IMR-90 (cell line): Measurements from ENCODE around the gene CREB3L1. TPM values are rescaled to one million over a fixed set of nuclear protein-coding genes. Genes with fewer than 3 reads are reported as not detected.

Experiments
- ATAC-seq: fragments of 200-7000 bp; cut with Tn5 transposase; 2 replicates; pipeline ENCODE4 v1.9.1; 2020; ENCODE audit warnings: low read depth, mild to moderate bottlenecking, moderate library complexity
- BruUV-seq: library from RNA; stranded (reverse); fragments of 400-500 nt; replicated peaks from 2 replicates; lab custom pipeline; 2021; lab: Mats Ljungman, UMichigan
- CTCF ChIA-PET: fragments of 300-600 bp; formaldehyde crosslinking; extraction: SDS; loops from one replicate; lab custom pipeline; 2021; ENCODE audit warnings: antibody characterized with exemption; lab: Yijun Ruan, JAX
- POLR2A ChIA-PET: fragments of 300-600 bp; sonication (Branson Sonifier 250); formaldehyde crosslinking; loops from one replicate; lab custom pipeline; 2022; ENCODE audit warnings: antibody characterized with exemption; ENCODE audit not compliant: unreplicated experiment; lab: Charles Lee
- DNase-seq: peaks from one replicate; pipeline ENCODE4 v3.0.0; 2013
- H2AFZ ChIP-seq: replicated peaks from 2 replicates; pipeline ENCODE3; 2013; ENCODE audit warnings: low read length, mild to moderate bottlenecking; ENCODE audit not compliant: poor library complexity
- H2AK5ac ChIP-seq: 2 replicates; pipeline ENCODE4 v1.6.1; 2013; ENCODE audit warnings: low read depth, low read length, inconsistent platforms
- H2AK9ac ChIP-seq: replicated peaks from 2 replicates; pipeline ENCODE3; 2013; ENCODE audit warnings: mild to moderate bottlenecking, low read depth, low read length, moderate library complexity; ENCODE audit not compliant: poor library complexity
- H2BK120ac ChIP-seq: 2 replicates; pipeline ENCODE4 v1.6.1; 2013; ENCODE audit warnings: low read depth, low read length, inconsistent platforms
- H2BK15ac ChIP-seq: 3 replicates; pipeline ENCODE4 v1.6.1; 2013; ENCODE audit warnings: low read depth, low read length, inconsistent platforms
- H2BK20ac ChIP-seq: 2 replicates; pipeline ENCODE4 v1.6.1; 2013; ENCODE audit warnings: low read depth, mild to moderate bottlenecking, inconsistent platforms, low read length, moderate library complexity
- H2BK5ac ChIP-seq: 2 replicates; pipeline ENCODE4 v1.6.1; 2013; ENCODE audit warnings: mild to moderate bottlenecking, low read depth, low read length, inconsistent platforms; ENCODE audit not compliant: poor library complexity, severe bottlenecking
- H3K14ac ChIP-seq: replicated peaks from 2 replicates; pipeline ENCODE4 v1.6.1; 2013; ENCODE audit warnings: low read depth, low read length, inconsistent platforms
- H3K18ac ChIP-seq: 2 replicates; pipeline ENCODE4 v1.6.1; 2013; ENCODE audit warnings: low read depth, low read length, control low read depth
- H3K23ac ChIP-seq: 2 replicates; pipeline ENCODE4 v1.6.1; 2013; ENCODE audit warnings: low read depth, low read length, inconsistent platforms
- H3K27ac ChIP-seq: 2 replicates; pipeline ENCODE4 v1.5.1; 2013; ENCODE audit warnings: mild to moderate bottlenecking, control low read depth, low read length; ENCODE audit not compliant: insufficient read depth
- H3K27me3 ChIP-seq: 2 replicates; pipeline ENCODE4 v1.6.1; 2013; ENCODE audit warnings: low read length; ENCODE audit not compliant: control insufficient read depth, insufficient read depth
- H3K36me3 ChIP-seq: 2 replicates; pipeline ENCODE4 v1.6.1; 2013; ENCODE audit warnings: low read length, mixed read lengths; ENCODE audit not compliant: control insufficient read depth, insufficient read depth
- H3K4ac ChIP-seq: 2 replicates; pipeline ENCODE4 v1.6.1; 2013; ENCODE audit warnings: low read depth, low read length, inconsistent platforms
- H3K4me1 ChIP-seq: 2 replicates; pipeline ENCODE4 v1.6.1; 2013; ENCODE audit warnings: low read length, mixed read lengths; ENCODE audit not compliant: control insufficient read depth, insufficient read depth
- H3K4me2 ChIP-seq: 2 replicates; pipeline ENCODE4 v1.6.1; 2013; ENCODE audit warnings: low read depth, mild to moderate bottlenecking, control low read depth, low read length, moderate library complexity
- H3K4me3 ChIP-seq: 2 replicates; pipeline ENCODE4 v1.5.1; 2013; ENCODE audit warnings: low read depth, mild to moderate bottlenecking, control low read depth, low read length, moderate library complexity; ENCODE audit not compliant: insufficient read depth
- H3K56ac ChIP-seq: 2 replicates; pipeline ENCODE4 v1.6.1; 2013; ENCODE audit warnings: low read length, inconsistent platforms; ENCODE audit not compliant: insufficient read depth; ENCODE audit errors: extremely low read depth
- H3K79me1 ChIP-seq, 2 experiments: 2 replicates each; pipeline ENCODE4 v1.6.1; 2013; ENCODE audit warnings: low read length in 2 of 2, inconsistent platforms in 1 of 2, low read depth in 1 of 2
- H3K9ac ChIP-seq: 2 replicates; pipeline ENCODE4 v1.6.1; 2013; ENCODE audit warnings: low read depth, low read length, control low read depth
- H3K9me1 ChIP-seq: 2 replicates; pipeline ENCODE4 v1.6.1; 2013; ENCODE audit warnings: low read length, inconsistent platforms; ENCODE audit not compliant: insufficient read depth
- H3K9me3 ChIP-seq: 2 replicates; pipeline ENCODE4 v1.6.1; 2013; ENCODE audit warnings: low read length; ENCODE audit not compliant: control insufficient read depth, insufficient read depth
- H4K20me1 ChIP-seq: 2 replicates; pipeline ENCODE4 v1.6.1; 2013; ENCODE audit warnings: low read length, inconsistent platforms; ENCODE audit not compliant: insufficient read depth
- H4K5ac ChIP-seq: 2 replicates; pipeline ENCODE4 v1.6.1; 2013; ENCODE audit warnings: mild to moderate bottlenecking, low read depth, low read length, control low read depth
- H4K8ac ChIP-seq, 2 experiments: 2 replicates each; pipeline ENCODE4 v1.6.1; 2013; ENCODE audit warnings: low read depth in 2 of 2, low read length in 2 of 2, control low read depth in 1 of 2, inconsistent platforms in 1 of 2
- H4K91ac ChIP-seq: 2 replicates; pipeline ENCODE4 v1.6.1; 2013; ENCODE audit warnings: low read depth, low read length, inconsistent platforms; ENCODE audit not compliant: insufficient read depth
- CEBPB ChIP-seq: IDR thresholded peaks from 2 replicates; pipeline ENCODE4 v1.6.1; 2012; ENCODE audit warnings: low read depth, low read length, improper control_type of control experiment
- NFE2L2 ChIP-seq: fragments of 150-350 bp; IDR thresholded peaks from 2 replicates; pipeline ENCODE4 v1.6.1; 2016; ENCODE audit warnings: low read depth, mild to moderate bottlenecking, low read length
- POLR2A ChIP-seq: IDR thresholded peaks from 2 replicates; pipeline ENCODE4 v1.6.1; 2012; ENCODE audit warnings: mild to moderate bottlenecking, low read depth, low read length
- SMC3 ChIP-seq: fragments of 150-350 bp; IDR thresholded peaks from 2 replicates; pipeline ENCODE4 v1.6.1; 2016; ENCODE audit warnings: low read depth, mild to moderate bottlenecking, antibody characterized with exemption, low read length, moderate library complexity
- WGBS, 2 experiments: methylation state at CpG; one replicate each; pipeline versions ENCODE4 v1.1.5 to v1.1.7; 2013; ENCODE audit warnings: missing lambda C conversion rate in 2 of 2; ENCODE audit not compliant: insufficient read length in 1 of 2; ENCODE audit errors: extremely low coverage in 2 of 2; 5-methylcytosine and 5-hydroxymethylcytosine counted together
- dilution Hi-C: fragments of 300-500 bp; cut with HindIII; formaldehyde crosslinking; loops from one replicate; pipeline ENCODE4 v1.14.3; 2018; ENCODE audit warnings: low sequenced_read_pairs; ENCODE audit not compliant: unreplicated experiment
- in situ Hi-C: fragments of 300-500 bp; cut with MboI; formaldehyde crosslinking; loops from 3 replicates; pipeline ENCODE4 v1.14.3; 2019; ENCODE audit warnings: low sequenced_read_pairs, inconsistent platforms, mixed read lengths
- intact Hi-C: fragments of 100-400 bp; cut with micrococcal nuclease; formaldehyde crosslinking; loops from 2 replicates; pipeline ENCODE4 v1.10.0; 2022
- polyA plus RNA-seq, 3 experiments: library from polyadenylated mRNA; depleted of rRNA; stranded (reverse); fragments of >200 nt; gene quantifications; 2 replicates each; pipeline ENCODE4 v1.2.3, GENCODE V29; 2012; ENCODE audit warnings: low replicate concordance in 1 of 3
- total RNA-seq: library from RNA; depleted of rRNA; stranded (reverse); fragments of >200 nt; gene quantifications from 2 replicates; pipeline ENCODE4 v1.2.3, GENCODE V29; 2012

Gene CREB3L1
- total and polyA plus RNA-seq, 2 of the 4 experiments (the other 2 are of a cell fraction) = 8.1 to 82.3 TPM

- 0 out of 2 replicates have a peak, but pooled peaks cover 1% of the 10 kb centered on the region for H3K27me3 ChIP-seq
- CTCF ChIA-PET = interaction anchor here (0.5 kb wide), 1 partner anchor 114 kb away, joined by 3 read pairs; no protein-coding TSS in a partner anchor
- POLR2A ChIA-PET = no interaction called here
- no peak overlapping the region for H3K27ac ChIP-seq
- no peak overlapping the region for H2BK15ac ChIP-seq
- no peak overlapping the region for H3K23ac ChIP-seq
- BruUV-seq = no TSS peak
- no peaks in the 10 kb centered on the region for H3K9me1 ChIP-seq
- H2AK5ac ChIP-seq = no peak overlapping the region
- H3K9ac ChIP-seq = no peak overlapping the region
- no peak overlapping the region for H3K18ac ChIP-seq
- H2BK5ac ChIP-seq = no peak overlapping the region
- H2AK9ac ChIP-seq = no peak overlapping the region
- no peak overlapping the region for H3K4me2 ChIP-seq
- H4K8ac ChIP-seq = no peak overlapping the region
- H4K20me1 ChIP-seq = no peaks in the 10 kb centered on the region
- ATAC-seq (no peak), DNase-seq (no peak)
- H2BK120ac ChIP-seq = no peak overlapping the region
- H4K5ac ChIP-seq = no peak overlapping the region
- 100% methylated on average over 1 to 4 of the region's 13 CpGs for WGBS, 2 experiments
- no peak overlapping the region for H3K4me3 ChIP-seq
- dilution Hi-C loops (no loop called here), intact Hi-C loops (no loop called here), in situ Hi-C loops (no loop called here)
- no peaks in the 10 kb centered on the region for H3K36me3 ChIP-seq
- no peak overlapping the region for H3K14ac ChIP-seq
- no peak overlapping the region for H2AFZ ChIP-seq
- H3K79me1 ChIP-seq = no peaks in the 10 kb centered on the region
- H3K4me1 ChIP-seq = no peaks in the 10 kb centered on the region
- no peak overlapping the region for H2BK20ac ChIP-seq
- peaks cover 2% of the 10 kb centered on the region; the same call in 1 of the 2 replicates for H3K9me3 ChIP-seq
- no peak overlapping the region for H3K56ac ChIP-seq
- no peak overlapping the region for H3K4ac ChIP-seq
- H4K91ac ChIP-seq = no peak overlapping the region
- TF ChIP-seq SMC3 (no peak), NFE2L2 (no peak), CEBPB (peak; percentile 86), POLR2A (no peak)
Measured at GRCh38 chr11:46229230-46229629, 48.2 kb upstream of the CREB3L1 start.
